ENCODE data around the gene POU3F1.

- no peak for TF ChIP-seq RAD21 (conservative IDR thresholded peaks at IDR 0.05 in 1 of 2, IDR thresholded peaks at IDR 0.05 in 1 of 2)
- TF ChIP-seq CTCF (IDR thresholded peaks at IDR 0.05) = no peak
- no peak for TF ChIP-seq CEBPB (IDR thresholded peaks at IDR 0.05)
- no peak for TF ChIP-seq USF2 (IDR thresholded peaks at IDR 0.05)
- no peak for TF ChIP-seq POLR2A (IDR thresholded peaks at IDR 0.05; ENCODE audit: low read length)
- no peak for TF ChIP-seq GATA3 (IDR thresholded peaks at IDR 0.05; ENCODE audit: borderline replicate concordance)
Observed at GRCh38 chr1:38028105-38028591, 18.4 kb downstream of the POU3F1 start.

Measured in A549 (cell line).